ENCODE measurements around the gene PNMT. TPM values are rescaled to one million over a fixed set of nuclear protein-coding genes. Genes with fewer than 3 reads are reported as not detected.

Gene PNMT
- total and polyA plus RNA-seq, 2 of the 4 experiments (the other 2 are of a cell fraction): not detected

DNA sequence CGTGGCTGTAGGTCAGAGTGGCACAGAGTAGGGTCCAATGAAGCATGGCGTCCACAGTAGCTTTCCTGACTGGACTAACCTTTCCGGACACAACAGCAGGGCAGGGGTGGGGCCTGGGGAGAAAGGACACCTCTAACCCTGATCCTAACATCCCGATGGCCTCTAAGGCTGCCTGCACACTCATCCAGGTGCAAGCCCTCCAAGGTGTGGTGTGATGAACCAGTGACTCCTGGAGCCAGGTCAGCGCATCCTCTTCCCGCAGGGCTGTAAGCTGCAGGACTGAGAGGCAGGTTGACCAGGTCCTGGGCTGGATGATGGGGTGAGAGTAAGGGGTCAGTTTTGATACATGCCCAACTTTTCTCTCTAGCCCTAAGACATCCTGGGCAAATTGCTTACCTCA, 28.5 kb downstream of the PNMT start:
- Histone ChIP-seq H3K27ac (ENCODE audit: insufficient read depth, low read length) (no peak overlapping the region), H4K91ac (ENCODE audit: insufficient read depth, low read depth, low read length) (no peak overlapping the region), H3K9me3 (ENCODE audit: control insufficient read depth, insufficient read depth, low read length) (no peaks in the 10 kb centered on the region), H3K9me1 (ENCODE audit: insufficient read depth, low read length) (peaks cover 12% of the 10 kb centered on the region), H3K56ac (ENCODE audit: extremely low read depth, insufficient read depth, low read length) (no peak overlapping the region), H2AK5ac (ENCODE audit: low read depth, low read length) (no peak overlapping the region), H3K23ac (ENCODE audit: low read depth, low read length) (no peak overlapping the region), H2BK5ac (ENCODE audit: low read depth, low read length, poor library complexity, severe bottlenecking) (no peak overlapping the region), H2AK9ac (replicated peaks; ENCODE audit: low read depth, low read length, poor library complexity) (no peak overlapping the region), H3K79me1 (ENCODE audit: low read depth in 1 of 2, low read length in 2 of 2) (peaks cover 0 to 22% of the 10 kb centered on the region in 2 experiments; a peak in 3 of 4 replicates), H4K5ac (ENCODE audit: low read depth, low read length) (no peak overlapping the region), H2BK120ac (ENCODE audit: low read depth, low read length) (no peak overlapping the region), H4K20me1 (ENCODE audit: insufficient read depth, low read length) (peaks cover 9% of the 10 kb centered on the region), H3K9ac (ENCODE audit: low read depth, low read length) (no peak overlapping the region), H3K14ac (replicated peaks; ENCODE audit: low read depth, low read length) (no peak overlapping the region), H3K4me2 (ENCODE audit: low read depth, low read length) (no peak overlapping the region), H2BK15ac (ENCODE audit: low read depth, low read length) (no peak overlapping the region), H3K4me3 (ENCODE audit: insufficient read depth, low read depth, low read length) (no peak overlapping the region), H3K4me1 (ENCODE audit: control insufficient read depth, insufficient read depth, low read length) (peaks cover 10% of the 10 kb centered on the region), H3K27me3 (ENCODE audit: control insufficient read depth, insufficient read depth, low read length) (no peaks in the 10 kb centered on the region), H2AFZ (replicated peaks; ENCODE audit: low read length, poor library complexity) (no peak overlapping the region), H3K36me3 (ENCODE audit: control insufficient read depth, insufficient read depth, low read length) (no peaks in the 10 kb centered on the region), H3K18ac (ENCODE audit: low read depth, low read length) (no peak overlapping the region), H2BK20ac (ENCODE audit: low read depth, low read length) (no peak overlapping the region), H3K4ac (ENCODE audit: low read depth, low read length) (no peak overlapping the region), H4K8ac (ENCODE audit: low read depth in 2 of 2, low read length in 2 of 2) (no peak overlapping the region)
- ChIA-PET POLR2A (ENCODE audit: unreplicated experiment) (interaction anchor here (1.3 kb wide), 1 partner anchor 9 kb away, joined by 4 read pairs; the partner anchor contains the start of gene PGAP3), CTCF (no interaction called here)
- TF ChIP-seq MXI1 (IDR thresholded peaks at IDR 0.05; ENCODE audit: borderline replicate concordance, low read depth, low read length) (no peak), CEBPB (IDR thresholded peaks at IDR 0.05; ENCODE audit: low read depth, low read length) (no peak), FOS (IDR thresholded peaks at IDR 0.05; ENCODE audit: low read depth, low read length) (no peak), CHD1 (IDR thresholded peaks at IDR 0.05; ENCODE audit: low read depth, low read length) (no peak)
- no TSS peak for BruUV-seq (replicated peaks)
- ATAC-seq (ENCODE audit: low read depth) (no peak), DNase-seq (no peak)
- dilution Hi-C loops (cut with HindIII; ENCODE audit: low sequenced_read_pairs, unreplicated experiment) (no loop called here), in situ Hi-C loops (cut with MboI; ENCODE audit: low sequenced_read_pairs) (no loop called here), intact Hi-C loops (cut with micrococcal nuclease) (no loop called here)
- WGBS, 2 experiments (ENCODE audit: extremely low coverage in 2 of 2, insufficient read length in 1 of 2): 73% methylated on average over 2 of the region's 6 CpGs; no CpG with 5 or more reads in 1 of the 2 experiments

All from IMR-90 (cell line).